DMS153 (cell line): ENCODE results near the gene CYP26B1.

Source experiments
- DNase-seq: peaks from one replicate; lab custom pipeline; 2025; lab: John Stamatoyannopoulos, UW

CYP26B1 gene

DNA sequence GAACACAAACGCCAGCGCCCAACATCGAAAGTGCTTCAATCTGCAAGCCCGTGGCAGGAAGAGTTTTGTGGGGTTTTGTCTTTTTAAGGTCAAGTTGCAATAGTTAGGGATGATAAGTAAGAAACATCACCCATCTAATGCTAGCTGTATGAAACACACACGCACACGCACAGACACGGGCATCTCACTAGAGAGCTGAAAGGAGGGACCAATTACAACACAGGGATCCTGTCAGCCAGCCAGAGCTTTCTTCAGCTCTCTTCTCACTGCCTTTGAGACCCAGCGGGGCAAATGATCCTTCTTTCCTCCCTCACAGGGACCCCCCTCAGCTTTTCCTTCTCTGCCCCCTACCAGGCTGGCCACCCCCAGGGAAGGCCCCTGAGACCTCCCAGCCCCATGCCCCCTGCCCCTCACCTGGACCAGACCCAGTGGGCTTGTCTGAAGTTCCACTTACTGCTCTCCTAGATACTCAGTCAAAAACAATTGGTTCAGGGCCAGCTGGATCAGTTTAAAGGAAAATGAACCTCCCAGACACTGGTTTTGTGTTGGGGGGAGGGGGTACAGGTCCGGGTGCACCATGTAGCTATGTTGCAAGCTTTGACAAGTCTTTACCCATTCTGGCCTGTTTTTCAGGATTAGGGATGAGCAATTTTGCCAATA, 17.9 kb downstream of the CYP26B1 start:
- DNase-seq, result no peak

DNA sequence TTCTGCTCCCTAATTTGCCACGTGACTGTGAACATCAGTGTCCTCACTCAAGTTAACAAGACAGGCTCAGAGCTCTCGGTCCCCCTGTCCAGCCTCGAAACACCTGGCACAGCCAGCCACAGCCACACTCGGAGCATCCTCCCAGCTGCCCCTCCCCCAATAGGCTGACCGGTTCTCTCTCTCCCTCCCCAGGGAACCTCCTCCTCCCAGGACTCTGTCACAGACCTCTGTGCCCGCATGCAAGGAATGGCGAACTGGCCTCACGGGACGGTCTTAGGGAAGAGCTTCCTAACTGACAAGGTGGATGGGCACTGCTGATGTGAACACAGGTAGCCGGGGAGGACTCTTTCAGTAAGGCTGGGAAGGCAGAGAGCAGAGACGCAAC, 18.8 kb downstream of the CYP26B1 start:
- DNase-seq, result no peak

DNA sequence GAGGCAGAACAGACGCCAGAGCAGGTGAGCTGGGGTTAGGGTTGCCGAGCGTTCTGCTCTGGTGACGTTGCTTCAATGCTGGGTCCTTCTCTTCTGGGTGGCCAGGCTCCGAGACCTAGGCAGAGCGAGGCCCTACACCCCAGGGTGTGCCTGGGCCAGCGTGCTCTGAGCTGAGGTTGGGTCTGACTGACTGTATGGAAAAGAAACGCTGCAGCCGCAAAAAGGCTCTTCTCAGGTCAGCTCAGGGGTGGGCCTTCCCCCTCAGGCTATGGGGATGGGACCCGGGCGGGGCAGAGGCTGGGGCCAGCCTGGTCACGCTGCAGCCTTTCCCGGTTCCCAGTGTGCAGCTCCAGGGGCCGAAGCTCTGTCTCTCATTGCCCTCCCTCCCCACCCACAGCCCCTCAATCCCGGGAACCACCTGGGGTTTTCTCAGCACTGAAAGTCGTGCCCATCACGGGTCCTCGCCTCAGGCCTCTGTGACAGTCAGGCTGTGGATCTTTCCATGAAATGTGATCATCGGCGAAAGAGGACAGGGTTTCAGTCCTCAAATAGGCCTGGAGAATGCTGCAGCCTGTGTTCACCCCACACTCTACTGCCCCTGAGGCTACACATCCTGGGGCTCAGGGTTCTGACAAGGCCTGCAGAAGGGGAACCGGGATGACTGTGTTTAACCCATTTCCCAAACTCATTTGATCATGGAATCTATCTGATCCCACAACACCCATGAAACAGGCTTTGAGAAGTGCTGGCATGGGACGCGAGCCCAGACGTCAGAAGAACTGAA, 19.4 kb downstream of the CYP26B1 start:
- DNase-seq, result no peak

DNA sequence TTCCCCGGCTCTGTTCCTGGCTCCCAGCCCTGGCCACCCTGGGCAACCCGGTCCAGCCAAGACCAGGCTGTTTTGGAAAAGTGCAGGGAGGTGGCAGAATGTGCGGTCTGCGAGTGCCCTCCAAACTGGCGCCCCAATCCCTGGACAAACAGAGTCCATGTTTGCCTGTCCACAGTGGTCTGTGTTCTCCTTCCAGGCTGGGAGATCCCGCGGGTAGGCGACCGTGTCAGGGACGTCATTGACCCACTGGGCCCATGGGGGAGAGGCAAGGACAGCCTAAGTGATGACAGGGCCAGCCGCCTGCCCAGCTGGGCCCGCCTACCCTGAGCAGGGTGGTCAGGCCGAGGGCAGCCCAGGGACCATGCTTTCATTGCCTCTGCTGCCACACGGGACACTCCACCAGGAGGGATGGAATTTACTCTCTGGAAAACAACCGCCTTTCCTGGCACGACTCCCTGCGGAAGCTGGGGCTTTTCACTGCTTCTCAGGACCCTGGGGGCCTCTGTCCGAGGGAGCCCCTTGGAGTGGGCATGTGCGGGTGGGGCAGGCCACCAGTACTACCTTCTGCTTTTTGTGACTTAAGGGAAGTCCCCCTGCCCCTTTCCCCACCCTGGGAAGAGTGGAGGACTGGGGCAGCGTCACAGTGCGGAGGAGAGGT, 20.1 kb downstream of the CYP26B1 start:
- no peak for DNase-seq

DNA sequence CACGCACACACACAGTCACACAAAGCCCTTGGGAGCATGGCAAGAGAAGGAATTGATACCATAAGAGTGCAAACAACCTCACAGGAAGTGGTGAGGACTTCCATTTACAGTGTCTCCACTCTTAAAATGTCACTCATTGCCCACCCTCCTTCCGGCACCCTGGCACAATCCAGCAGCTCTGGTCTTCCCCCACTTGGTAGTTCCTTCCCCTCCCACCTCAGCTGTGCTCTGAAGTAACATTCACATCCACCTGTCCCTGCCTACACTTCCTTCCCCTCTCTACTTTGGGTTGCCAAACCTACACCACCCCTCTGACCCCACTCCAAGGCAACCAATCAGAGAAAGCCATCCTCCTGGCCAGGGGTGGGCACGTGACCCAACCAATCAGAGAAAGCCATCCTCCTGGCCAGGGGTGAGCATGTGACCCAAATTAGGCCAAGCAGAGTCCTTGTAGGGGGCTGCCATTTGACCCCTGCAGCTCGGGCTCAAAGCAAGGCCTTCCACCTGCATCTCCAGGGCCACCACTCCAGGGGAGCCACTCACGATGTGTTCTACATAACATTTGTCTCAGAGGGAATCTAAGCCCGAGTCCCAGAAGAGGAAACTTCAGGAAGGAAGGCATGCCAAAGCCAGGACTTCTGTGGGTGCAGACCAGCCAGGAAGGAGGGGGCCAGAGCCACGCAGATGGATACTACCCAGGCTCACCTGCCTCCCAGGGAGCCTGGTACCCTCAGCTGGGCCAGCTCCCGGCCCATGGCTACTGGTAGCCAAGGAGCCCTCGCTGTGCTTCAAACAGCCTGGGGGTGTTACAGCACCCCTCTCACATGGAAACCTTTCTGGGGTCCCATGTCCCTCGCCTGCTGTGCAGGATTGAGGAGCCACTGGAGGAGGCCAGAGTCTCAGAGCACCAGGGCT, 21.2 kb downstream of the CYP26B1 start:
- DNase-seq, result no peak

DNA sequence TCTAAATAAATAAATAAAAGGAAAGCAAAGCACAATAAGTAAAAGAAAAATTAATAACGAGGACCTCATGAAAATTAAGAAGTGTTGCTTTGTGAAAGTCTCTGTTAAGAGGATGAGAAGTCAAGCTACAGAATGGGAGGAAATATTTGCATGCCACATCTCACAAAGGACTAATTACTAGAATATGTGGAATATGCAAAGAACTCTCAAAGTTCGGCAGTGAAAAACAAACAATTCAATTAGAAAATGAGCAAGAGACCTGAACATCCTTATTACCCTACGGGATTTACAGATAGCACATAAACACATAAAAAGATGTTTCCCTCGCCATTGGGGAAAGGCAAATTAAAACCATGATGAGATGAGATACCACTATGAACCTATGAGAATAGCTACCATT, 23.3 kb downstream of the CYP26B1 start:
- no peak for DNase-seq

DNA sequence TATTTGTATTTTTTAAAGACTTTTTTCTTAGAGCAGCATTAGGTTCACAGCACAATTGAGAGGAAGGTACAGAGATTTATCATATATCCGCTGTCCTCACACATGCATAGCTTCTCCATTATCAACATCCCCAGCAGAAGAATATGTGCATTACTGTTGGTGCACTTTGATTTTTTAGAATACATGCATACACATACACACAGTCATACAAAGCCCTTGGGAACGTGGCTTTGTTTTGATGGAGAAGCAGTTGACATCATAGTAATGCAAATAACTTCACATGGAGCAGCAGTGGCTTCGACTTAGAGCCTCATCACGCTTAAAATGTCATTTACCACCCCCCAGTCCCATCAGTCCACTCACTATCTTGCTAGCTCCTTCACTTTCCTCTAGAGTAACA, 26.5 kb downstream of the CYP26B1 start:
- no peak for DNase-seq

DNA sequence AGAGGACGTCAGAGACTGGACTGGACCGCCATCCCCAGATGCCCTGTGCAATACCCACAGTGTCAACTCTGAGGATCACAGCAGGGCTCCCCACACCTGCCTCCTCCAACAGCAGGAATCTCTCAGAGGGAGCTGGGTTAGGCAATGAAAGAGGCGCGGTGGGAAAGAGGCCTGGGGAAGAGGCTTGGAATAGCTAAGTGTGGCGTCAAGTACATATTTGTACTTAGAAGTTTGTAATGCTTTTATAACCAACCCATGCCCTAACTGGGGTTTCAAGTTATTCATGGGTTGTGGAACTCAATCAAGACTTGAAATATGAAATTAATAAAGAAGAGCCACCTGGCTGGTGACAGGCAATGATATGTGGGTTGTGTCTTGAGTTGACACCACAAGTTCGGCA, 28.7 kb downstream of the CYP26B1 start:
- DNase-seq, result no peak

DNA sequence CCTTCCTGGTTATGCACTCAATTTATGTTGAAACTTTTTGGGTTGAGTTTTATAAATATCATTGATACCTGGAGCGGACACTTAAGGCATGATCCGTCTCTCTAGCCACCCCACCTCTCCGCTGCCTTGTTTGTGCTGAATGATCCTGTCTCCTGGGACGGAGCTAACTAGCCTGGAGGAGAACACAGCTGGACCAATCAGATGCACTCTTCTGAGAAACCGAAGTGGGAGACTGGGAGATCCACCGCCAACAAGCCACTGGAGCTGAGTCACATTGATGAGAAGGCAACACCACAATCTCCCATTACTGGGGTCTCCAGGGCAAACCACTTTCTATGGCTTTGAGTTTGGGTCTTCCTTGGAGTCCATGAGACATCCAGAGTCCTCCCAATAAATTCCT, 29.3 kb downstream of the CYP26B1 start:
- no peak for DNase-seq

DNA sequence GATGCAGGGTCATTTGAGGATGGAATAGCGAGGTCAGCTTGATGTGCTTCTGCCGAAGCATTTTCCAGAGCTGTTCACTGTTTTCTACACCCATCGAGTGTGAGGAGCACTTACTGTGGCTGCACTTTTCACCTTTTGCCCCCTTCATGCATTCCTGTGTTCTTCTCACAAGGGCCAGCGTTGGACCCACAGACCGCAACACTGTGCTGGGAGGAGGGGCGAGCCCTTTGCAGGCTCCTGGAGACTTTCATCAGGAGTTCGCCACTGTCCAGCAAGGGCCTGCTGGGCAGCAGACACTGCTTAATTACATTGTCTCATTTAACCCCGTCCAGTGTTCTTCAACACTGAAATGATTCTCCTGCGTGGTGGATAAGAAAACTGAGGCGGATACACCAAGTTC, 29.9 kb downstream of the CYP26B1 start:
- DNase-seq, result no peak

DNA sequence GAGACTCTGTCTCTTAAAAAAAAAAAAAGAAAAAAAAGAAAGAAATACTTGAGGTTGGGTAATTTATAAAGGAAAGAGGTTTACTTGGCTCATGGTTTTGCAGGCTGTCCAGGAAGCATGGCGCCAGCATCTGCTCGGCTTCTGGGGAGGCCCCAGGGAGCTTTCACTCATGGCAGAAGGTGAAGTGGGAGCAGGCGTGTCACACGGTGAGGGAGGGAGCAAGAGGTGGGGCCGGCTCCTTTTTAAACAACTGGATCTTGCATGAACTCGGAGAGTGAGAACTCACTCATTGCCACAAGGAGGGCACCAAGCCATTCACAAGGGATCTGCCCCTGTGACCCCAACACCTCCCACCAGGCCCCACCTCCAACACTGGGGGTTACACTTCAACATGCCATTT, 30.6 kb downstream of the CYP26B1 start:
- no peak for DNase-seq

DNA sequence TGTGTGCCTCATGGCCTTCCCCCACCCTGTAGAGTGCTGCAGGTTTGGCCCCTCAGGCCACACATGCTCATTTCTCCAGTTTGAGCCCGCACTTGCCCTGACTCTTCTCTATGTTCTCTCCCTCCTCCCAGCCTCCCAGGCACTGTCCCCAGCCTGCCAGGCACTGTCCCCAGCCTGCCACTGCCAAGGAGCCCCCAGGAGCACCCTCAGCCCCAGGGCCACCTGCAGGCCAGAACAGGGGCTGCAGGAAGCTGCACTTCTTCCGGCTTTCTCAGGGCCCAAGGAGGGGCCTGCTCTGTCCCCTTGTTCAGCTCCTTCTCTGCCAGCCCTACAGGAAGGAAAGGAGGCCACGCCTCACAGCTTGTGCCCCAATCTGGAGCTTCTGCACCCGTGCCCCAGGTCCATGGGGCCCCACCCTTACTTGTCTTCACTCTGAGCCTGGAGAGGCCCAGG, 31.6 kb downstream of the CYP26B1 start:
- DNase-seq, result no peak

DNA sequence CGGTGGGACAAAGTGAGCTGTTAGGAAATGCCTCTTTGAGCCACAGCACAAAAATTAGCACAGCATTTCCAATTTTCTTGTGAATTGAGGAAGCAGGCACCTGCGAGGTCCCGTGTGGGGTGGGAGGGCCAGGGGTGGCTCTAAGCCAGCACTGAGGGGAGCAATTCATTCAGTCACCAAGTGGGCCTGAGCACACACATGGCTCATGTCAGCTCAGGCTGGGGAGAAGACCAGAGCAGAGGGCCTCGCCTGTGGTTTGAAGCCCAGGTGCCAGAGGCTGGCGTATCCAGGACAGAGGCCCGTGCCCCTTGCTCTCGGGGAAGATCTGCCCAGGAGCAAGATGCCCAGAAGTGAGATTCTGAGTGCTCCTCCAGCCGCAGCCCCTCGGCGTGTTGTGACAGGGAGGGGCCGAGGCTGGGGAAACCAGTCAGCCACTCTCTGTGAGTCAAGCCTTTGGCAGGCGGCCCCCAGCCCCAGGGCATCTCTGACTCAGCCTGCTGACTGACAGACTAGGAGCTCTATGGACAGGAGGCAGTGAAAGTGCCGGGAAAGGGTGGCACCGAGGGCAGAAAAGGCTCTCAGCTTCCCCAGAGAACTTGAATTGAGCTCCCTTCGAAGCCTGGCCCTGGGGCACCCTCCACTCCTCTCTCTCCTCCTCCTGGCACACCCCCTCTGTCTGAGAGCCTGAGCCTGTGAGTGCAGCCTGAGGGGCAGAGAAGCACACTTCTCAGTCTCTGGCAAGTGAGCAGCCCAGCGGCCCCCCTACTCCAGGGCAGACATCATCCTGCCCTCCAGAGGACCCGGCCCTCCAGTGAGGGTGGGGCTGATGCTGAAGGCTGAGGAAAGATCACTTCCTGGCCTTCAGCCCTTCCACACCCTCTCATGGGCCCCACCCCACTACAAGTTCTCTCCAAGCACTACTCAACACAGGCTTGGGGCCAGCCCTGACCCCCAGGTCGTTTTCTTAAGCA, 32.3 kb downstream of the CYP26B1 start:
- DNase-seq, result no peak

DNA sequence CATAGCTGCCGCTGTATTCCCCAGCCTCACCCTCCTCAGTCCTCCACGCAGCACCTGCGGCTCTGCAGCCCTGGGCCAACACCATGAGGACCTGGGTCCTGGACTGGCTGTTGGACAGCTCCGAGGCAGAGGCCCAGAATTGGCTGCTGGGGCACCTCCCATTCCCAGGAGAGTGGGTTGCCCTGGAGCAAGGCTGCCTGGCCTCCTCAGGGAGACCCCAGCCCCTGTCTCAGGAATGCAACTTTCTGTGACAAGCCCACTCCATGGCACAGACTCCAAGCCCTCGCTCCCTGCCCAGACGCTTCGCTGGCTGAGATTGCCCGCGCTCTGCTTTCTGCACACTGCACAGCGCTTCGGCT, 33.0 kb downstream of the CYP26B1 start:
- DNase-seq, result no peak

DNA sequence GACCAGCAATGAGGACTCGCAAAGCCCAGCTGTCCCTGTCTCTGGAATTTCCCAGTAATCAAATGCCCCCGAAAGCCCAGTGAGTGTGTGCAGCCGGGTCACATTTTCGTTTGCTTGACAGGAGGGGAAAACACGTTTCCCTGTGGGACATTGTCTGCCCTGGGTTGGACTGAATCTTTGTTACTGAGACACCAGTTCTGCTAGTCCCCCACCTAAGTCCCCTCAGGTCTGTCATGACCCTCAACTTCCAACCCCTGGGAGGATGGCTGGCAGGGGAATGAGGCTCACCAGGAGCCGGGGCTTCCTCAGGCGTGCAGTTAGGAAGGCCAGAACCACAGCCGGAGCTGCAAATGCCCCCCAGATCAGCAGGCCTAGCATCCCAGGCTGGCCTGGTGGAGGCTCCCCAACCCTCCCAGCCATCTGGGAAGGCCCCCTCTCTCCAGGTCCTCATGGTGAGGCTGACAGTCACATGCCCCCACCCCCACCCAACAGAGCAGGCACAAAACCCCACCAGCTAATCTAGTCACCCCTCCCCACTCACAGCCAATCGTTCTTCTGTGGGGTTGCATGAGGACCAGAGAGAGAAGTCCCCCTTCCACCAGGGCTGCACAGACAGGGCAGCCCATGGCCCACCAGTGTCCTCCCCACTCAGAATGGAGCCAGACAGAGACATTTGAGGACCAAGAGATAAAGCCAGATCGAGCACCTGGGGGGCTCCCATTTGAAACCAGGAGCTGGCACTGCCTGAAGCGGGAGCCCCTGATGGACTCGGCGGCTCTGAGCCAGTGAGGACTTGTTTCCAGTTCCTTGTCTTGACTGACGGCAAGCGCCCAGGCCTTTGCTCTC, 33.6 kb downstream of the CYP26B1 start:
- DNase-seq, result no peak

DNA sequence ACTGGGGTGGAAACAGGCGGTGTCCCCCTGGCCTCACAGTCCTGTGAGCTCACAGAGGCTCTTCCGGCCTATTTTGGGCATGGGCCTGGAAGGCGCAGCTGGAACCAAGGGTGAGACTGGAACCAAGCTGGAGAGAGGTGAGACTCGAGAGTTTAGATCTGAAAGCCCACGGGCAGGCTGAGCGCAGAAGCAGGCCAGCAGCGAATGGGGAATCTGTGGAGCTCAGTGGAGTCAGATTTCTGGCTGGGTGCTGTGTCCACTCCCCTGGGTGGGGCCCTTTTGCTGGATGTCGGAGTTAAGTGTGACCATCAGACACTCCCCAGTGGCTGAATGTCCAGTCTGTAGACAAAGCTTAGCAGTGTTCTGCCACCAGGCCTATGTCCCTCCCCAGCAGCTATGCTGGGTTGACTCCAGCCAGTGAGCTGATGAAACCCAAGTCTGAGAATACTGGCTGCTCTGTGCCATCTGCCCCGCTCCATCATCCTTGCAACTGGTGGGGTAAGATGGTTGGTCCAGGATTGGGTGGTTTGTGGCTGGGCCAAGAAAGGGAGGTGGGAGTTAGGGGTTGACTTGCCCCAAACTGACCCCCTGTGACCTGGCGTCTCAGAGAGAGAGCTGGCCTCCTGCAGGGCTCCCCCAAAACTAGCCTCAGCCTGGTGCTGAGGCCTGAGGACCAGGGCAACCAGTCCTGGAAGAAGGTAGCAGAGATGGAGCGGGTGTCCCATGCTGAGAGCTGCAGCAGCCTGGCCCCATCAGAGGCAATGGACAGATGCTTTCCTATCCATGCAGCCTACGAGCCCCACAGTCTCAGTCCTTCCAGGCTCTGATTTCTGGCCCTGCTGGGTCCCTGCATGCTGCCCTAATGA, 34.4 kb downstream of the CYP26B1 start:
- no peak for DNase-seq

DNA sequence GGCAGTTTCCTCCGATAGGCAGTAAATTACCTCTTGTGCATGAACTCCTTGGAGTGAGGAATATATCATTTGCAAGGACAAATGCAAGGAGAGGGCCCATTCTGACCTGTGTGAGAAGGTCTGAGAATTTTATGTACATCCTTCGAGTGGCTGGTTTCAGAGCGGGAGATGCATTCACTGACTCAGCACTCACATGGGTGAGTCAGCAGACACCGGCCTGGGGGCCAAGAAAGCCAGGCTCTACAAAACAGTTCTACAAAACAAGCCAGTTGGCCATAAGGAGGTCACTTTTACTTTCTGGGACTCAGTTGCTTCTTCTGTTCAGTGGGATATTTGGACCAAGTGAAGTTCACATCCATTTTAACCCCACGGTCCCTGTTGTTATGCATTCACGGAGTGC, 35.3 kb downstream of the CYP26B1 start:
- no peak for DNase-seq

DNA sequence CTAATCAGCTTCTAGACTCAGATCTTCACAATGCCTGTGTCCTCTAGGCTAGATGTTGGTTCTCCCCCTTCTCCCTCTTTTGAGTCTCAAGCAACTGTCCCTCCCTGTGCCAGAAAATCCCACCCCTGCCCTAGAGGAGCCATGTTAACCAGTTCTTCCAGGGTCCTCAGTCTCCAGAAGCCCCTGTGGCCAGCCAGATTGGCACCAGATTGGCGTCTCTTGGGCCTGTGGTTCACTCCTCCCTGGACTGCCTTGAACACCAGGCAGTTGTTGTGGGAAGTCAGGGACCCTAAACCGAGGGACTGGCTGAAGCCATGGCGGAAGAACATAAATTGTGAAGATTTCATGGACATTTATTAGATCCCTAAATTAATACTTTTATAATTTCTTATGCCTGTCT, 36.6 kb downstream of the CYP26B1 start:
- no peak for DNase-seq

DNA sequence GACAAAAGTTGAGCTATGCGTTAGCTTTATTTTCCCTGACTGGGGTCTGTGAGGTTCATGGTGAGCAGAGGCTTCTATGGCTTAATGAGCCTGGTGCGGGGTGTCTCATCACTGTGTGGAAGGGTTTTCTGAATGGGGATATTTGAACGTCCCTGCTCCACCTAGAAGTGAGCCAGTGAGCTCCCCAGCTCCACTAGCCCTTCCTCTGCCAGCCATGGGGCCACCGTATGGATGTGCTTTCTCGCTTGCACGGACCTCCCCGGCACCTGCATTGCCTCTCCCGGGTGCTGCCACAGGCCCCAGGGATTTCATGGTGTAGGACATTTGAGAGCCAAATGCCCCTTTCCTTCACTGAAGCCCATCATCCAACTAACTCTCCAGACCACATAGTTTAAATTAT, 37.8 kb downstream of the CYP26B1 start:
- DNase-seq, result no peak
